Stimulated activated effector memory CD8-positive, alpha-beta T cell treated with anti-CD3 and anti-CD28 coated beads, Interleukin-12 subunit alpha, Interleukin-12 subunit beta, amount 100 ng/mL, for 72 hours (primary cell): ENCODE measurements around the gene ACTA2.
"Not testable (repeated sequence)": the region's sequence is repeated elsewhere in the genome, so short reads cannot be mapped to it uniquely, and the experiment has no call there.

Experiments used
- ATAC-seq: fragments of 150-1000 bp; cut with Tn5 transposase; 2 replicates; pipeline ENCODE4 v1.10.0; 2021
- DNase-seq, 2 donors: peaks; one replicate each; pipeline ENCODE4 v3.0.0; 2021 to 2022; ENCODE audit warnings: low spot score in 2 of 2
- H3K27ac Mint-ChIP-seq: one replicate; pipeline ENCODE4 v1.8.0; 2022; ENCODE audit warnings: mild to moderate bottlenecking, mixed read lengths
- H3K36me3 Mint-ChIP-seq: one replicate; pipeline ENCODE4 v1.8.0; 2022; ENCODE audit warnings: mild to moderate bottlenecking, mixed read lengths
- H3K4me1 Mint-ChIP-seq: one replicate; pipeline ENCODE4 v1.8.0; 2022; ENCODE audit warnings: mixed read lengths
- H3K4me3 Mint-ChIP-seq: one replicate; pipeline ENCODE4 v1.8.0; 2022; ENCODE audit warnings: mild to moderate bottlenecking, mixed read lengths
- H3K9me3 Mint-ChIP-seq: one replicate; pipeline ENCODE4 v1.8.0; 2022; ENCODE audit warnings: mixed read lengths

Gene ACTA2

DNA sequence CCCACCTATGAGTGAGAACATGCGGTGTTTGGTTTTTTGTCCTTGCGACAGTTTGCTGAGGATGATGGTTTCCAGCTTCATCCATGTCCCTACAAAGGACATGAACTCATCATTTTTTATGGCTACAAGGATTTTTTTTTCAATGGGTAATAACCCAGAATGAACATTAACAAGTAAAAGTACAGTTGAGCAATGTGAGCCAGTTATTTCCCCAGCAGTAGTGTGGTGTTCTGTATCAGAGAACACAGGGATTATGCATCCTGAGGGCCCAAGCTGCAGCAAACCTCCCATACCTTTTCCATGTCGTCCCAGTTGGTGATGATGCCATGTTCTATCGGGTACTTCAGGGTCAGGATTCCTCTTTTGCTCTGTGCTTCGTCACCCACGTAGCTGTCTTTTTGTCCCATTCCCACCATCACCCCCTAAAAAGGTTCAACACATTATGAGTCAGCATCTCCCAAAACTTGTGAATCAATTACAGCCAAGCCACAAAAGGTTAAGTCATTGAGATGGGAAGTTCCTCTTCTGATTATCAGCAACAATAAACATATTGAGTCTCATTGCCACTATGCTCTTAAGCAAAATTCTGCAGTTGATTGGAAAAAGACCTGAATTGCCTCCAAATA lies 5.5 kb downstream of the ACTA2 start:
- Mint-ChIP-seq H3K4me3 (no peak overlapping the region), H3K4me1 (peaks cover 6% of the 10 kb centered on the region), H3K9me3 (no peaks in the 10 kb centered on the region), H3K36me3 (peaks cover 18% of the 10 kb centered on the region), H3K27ac (no peak overlapping the region)
- no peak for ATAC-seq
- no peak for DNase-seq

DNA sequence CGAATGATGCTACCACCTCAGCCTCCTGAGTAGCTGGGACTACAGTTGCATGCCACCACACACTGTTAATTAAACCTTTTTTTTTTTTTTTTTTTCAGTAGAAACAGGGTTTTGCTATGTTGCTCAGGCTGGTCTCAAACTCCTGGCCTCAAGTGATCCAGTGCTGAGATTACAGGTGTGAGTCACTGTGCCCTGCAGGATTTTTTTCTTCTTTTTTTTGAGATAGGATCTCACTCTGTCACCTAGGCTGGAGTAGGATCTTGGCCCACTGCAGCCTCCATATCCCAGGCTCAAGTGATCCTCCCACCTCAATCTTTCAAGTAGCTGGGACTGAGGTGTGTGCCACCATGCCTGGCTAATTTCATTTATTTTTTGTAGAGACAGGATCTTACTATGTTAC lies 6.4 kb downstream of the ACTA2 start:
- H3K4me1 Mint-ChIP-seq, result peaks cover 11% of the 10 kb centered on the region
- peaks cover 23% of the 10 kb centered on the region for H3K36me3 Mint-ChIP-seq
- no peak overlapping the region for H3K4me3 Mint-ChIP-seq
- no peak for ATAC-seq
- no peaks in the 10 kb centered on the region for H3K9me3 Mint-ChIP-seq
- no peak for DNase-seq
- no peak overlapping the region for H3K27ac Mint-ChIP-seq

DNA sequence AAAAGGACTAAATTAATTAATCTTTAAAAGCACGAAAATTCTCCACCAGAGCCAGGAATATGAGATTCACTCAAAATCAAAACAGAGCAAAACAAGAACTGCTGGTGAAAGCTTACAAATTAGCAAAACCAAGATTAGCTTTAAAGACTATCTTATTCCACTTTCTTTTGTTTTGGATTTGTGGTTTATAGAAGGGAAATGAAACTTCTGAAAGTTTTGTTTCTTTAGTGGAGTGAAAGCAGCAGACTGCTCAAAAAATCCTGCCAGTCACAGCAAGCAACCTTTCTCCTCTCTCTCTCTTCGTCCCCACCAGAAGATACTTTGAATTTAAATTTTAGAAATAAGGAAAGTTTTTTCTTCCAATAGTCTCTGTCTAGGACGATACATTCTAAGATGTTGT lies 7.8 kb downstream of the ACTA2 start:
- DNase-seq (no peak), ATAC-seq (no peak)
- H3K4me1 Mint-ChIP-seq, result peaks cover 11% of the 10 kb centered on the region
- H3K27ac Mint-ChIP-seq, result no peak overlapping the region
- no peak overlapping the region for H3K4me3 Mint-ChIP-seq
- H3K9me3 Mint-ChIP-seq, result no peaks in the 10 kb centered on the region
- peaks cover 27% of the 10 kb centered on the region for H3K36me3 Mint-ChIP-seq

DNA sequence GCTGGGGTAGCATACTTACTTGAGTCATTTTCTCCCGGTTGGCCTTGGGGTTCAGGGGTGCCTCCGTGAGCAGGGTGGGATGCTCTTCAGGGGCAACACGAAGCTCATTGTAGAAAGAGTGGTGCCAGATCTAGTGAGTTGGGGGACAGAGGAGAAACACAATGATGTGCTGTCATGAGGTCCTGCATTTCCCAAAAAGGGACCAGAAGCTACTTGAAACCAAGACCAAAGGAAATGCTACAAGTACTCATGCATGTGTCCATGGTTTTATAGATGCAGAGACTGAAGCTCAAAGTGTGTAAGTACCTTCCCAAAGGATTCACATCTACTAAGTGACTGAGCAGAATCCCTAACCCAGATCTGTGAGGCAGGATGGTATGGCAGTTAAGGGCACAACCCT lies 8.8 kb downstream of the ACTA2 start:
- Mint-ChIP-seq H3K36me3 (peaks cover 36% of the 10 kb centered on the region), H3K9me3 (no peaks in the 10 kb centered on the region), H3K4me1 (peaks cover 11% of the 10 kb centered on the region), H3K4me3 (no peak overlapping the region), H3K27ac (no peak overlapping the region)
- no peak for DNase-seq
- no peak for ATAC-seq

DNA sequence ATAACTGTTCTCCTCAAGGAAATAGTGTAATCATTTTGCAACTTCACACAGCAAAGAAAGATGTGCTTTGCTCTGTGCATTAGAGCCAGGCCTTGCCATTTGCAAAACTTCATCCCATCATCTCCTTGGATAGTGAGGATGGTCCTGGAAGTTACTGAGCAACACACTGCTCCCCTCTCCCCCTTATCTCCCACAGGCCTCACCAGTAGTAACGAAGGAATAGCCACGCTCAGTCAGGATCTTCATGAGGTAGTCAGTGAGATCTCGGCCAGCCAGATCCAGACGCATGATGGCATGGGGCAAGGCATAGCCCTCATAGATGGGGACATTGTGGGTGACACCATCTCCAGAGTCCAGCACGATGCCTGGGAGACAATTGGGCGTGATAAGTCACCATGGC lies 11.5 kb downstream of the ACTA2 start:
- no peak for DNase-seq
- Mint-ChIP-seq H3K9me3 (no peaks in the 10 kb centered on the region), H3K4me1 (peaks cover 9% of the 10 kb centered on the region), H3K36me3 (peaks cover 52% of the 10 kb centered on the region), H3K4me3 (no peak overlapping the region), H3K27ac (no peak overlapping the region)
- no peak for ATAC-seq

DNA sequence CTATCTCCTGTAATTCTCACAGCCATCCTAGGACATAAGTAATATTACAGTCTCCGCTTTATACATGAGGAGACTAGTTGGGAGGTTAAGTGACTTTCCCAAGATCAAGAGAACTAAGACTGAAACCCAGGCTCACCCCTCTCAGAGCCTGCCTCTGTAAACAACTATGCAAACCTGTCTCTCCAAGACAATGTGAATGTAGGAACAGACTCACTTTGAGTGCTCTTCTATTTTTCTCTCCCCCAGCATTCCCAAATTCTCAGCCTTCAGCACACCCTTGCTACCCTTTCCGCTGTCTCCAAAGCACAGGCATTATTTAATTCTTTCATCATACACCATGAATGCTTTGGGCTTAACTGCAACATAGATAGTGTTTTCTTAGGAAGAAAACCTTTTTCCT lies 13.6 kb downstream of the ACTA2 start:
- Mint-ChIP-seq H3K4me1 (peaks cover 21% of the 10 kb centered on the region), H3K36me3 (peaks cover 64% of the 10 kb centered on the region), H3K4me3 (no peak overlapping the region), H3K27ac (no peak overlapping the region), H3K9me3 (no peaks in the 10 kb centered on the region)
- ATAC-seq (no peak), DNase-seq (no peak)

DNA sequence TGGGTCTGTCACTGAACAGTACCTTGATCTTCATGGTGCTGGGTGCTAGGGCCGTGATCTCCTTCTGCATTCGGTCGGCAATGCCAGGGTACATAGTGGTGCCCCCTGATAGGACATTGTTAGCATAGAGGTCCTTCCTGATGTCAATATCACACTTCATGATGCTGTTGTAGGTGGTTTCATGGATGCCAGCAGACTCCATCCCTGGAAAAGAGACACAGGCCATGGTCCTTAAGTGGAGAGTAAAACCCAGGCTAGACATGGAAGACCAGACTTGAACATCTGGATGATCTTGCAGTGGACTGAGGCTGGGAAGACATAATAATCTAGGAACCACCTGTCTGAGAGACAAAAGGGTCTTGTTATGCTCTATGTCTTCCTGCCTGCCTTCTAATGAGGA lies 14.5 kb downstream of the ACTA2 start:
- Mint-ChIP-seq H3K9me3 (no peaks in the 10 kb centered on the region), H3K27ac (no peak overlapping the region), H3K36me3 (peaks cover 59% of the 10 kb centered on the region), H3K4me1 (peaks cover 21% of the 10 kb centered on the region), H3K4me3 (no peak overlapping the region)
- ATAC-seq (no peak), DNase-seq (no peak)

DNA sequence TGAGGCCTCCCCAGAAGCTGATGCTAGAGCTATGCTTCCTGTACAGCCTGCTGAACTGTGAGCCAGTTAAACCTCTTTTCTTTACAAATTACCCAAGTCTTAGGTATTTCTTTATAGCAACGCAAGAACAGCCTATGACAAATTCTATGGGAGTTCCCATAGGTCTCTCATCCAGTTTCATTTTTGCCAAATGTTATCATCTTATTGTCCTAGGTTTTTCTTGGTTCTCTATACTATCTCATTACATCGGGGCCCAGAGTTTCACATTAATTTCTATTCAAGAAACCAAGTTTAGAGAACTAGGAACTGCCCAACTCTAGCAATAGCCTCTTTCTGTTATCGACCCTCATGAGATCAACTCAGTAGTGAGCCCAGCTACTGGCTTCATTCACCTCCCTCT lies 15.9 kb downstream of the ACTA2 start:
- Mint-ChIP-seq H3K9me3 (no peaks in the 10 kb centered on the region), H3K4me1 (peaks cover 24% of the 10 kb centered on the region), H3K27ac (peak overlapping the region; percentile 48), H3K36me3 (peaks cover 49% of the 10 kb centered on the region), H3K4me3 (no peak overlapping the region)
- no peak for ATAC-seq
- DNase-seq, result no peak

DNA sequence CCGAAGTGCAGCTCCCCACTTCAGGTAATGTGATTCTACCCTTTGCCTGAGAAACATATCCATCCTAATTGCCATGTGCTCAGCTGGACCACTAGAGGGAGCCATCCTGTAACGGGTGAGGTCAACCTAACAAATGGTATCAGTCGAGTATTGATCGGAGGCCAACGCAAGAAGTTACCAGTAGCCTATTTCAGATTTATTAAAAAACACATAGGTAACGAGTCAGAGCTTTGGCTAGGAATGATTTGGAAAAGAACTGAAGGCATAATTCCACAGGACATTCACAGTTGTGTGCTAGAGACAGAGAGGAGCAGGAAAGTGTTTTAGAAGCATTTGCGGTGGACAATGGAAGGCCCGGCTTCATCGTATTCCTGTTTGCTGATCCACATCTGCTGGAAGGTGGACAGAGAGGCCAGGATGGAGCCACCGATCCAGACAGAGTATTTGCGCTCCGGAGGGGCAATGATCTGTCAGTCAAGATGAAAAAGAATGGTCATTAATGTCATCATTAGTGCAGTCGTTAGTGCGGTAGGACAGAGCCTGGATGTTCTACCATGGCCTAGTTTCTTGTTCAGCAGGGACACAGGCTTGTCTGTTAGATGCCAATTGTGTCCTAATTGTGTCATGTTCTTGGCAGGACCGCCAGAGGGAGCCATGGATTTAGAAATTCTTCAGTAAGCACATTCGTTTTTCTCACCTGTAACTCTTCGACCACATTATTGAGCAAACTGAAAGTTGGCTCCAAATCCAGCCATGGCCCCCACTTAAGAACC lies 17.5 kb downstream of the ACTA2 start:
- peak overlapping the region; percentile 27 for H3K4me3 Mint-ChIP-seq
- peak overlapping the region; percentile 63 for H3K27ac Mint-ChIP-seq
- peaks cover 46% of the 10 kb centered on the region for H3K36me3 Mint-ChIP-seq
- peak; percentile 35 to 77 for DNase-seq
- ATAC-seq, result peak; percentile 80
- H3K4me1 Mint-ChIP-seq, result peaks cover 23% of the 10 kb centered on the region
- H3K9me3 Mint-ChIP-seq, result no peaks in the 10 kb centered on the region

DNA sequence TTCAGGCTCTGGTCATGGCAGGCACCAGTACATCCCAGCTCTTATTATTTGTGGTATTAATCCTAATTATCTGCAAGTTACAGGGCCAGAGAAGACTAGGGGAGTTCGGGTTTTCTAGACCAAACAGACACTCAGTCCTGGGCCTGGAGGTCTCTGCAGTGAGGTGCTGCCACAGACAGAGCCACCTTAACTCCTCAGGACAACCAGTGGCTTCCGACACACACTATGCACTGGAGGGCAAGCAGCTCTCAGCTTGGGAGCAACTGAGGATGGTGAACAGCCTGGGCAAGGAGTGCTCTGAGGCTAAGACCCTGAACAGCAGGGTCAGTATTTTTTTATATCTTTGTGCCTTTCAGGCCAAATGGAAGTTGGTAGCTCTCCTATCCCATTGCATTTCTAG lies 19.0 kb downstream of the ACTA2 start:
- Mint-ChIP-seq H3K36me3 (peaks cover 33% of the 10 kb centered on the region), H3K4me1 (peaks cover 23% of the 10 kb centered on the region), H3K27ac (no peak overlapping the region), H3K4me3 (no peak overlapping the region), H3K9me3 (no peaks in the 10 kb centered on the region)
- ATAC-seq (no peak), DNase-seq (no peak)

DNA sequence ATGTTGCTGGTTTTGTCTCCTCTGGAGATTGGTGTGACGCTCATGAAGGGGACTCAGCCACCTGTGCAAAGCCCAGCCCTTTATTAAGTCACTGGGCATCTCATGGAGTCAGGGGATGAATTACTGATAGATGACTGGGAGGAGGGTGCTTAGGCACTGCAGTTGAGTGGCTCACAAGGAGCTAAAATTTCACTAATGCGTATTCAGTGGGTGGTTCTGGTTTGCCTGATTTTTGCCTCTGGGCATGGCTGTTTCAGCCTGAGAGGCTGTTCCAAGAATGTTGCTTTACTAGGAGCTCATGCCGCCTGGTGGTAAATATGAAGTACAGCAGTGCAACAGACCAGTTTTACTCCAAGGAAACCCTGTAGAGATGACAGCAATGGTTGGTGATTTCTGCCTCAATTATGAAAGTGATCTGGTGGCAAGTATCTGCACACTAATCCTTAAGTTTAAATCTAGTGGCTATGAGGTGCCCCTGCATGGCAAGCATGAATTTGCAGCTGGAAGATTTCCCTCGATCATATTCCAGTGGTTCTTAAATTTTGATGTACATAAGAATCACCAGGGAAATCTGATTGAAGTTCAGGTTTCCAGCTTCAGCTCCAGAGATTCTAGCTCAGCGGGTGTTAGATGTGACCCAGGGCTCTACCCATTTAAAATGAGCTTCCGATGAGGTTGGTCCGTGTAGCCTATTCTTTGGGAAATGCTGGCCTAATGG lies 19.9 kb downstream of the ACTA2 start:
- ATAC-seq (peak; percentile 74), DNase-seq (peak in 1 of 2 donors; percentile 61)
- peaks cover 24% of the 10 kb centered on the region for H3K36me3 Mint-ChIP-seq
- H3K27ac Mint-ChIP-seq, result peak overlapping the region; percentile 43
- H3K4me3 Mint-ChIP-seq, result no peak overlapping the region
- no peaks in the 10 kb centered on the region for H3K9me3 Mint-ChIP-seq
- peaks cover 23% of the 10 kb centered on the region for H3K4me1 Mint-ChIP-seq

DNA sequence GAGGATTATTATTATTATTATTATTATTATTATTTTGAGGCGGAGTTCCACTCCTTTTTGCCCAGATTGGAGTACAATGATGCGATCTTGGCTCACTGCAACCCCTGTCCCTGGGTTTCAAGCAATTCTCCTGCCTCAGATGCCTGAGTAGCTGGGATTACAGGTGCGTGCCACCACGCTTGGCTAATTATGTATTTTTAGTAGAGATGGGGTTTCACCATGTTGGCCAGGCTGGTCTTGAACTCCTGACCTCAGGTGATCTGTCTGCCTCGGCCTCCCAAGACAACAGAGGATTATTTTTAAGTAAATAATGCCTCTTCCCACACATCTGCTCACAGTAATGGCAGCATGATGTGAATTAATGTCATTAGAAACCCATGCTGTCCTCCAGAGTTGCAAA lies 20.5 kb downstream of the ACTA2 start:
- Mint-ChIP-seq H3K27ac (peak overlapping the region; percentile 43), H3K4me1 (peaks cover 23% of the 10 kb centered on the region), H3K36me3 (peaks cover 19% of the 10 kb centered on the region)
- H3K4me3 Mint-ChIP-seq, DNase-seq, ATAC-seq, H3K9me3 Mint-ChIP-seq: not testable (repeated sequence)

DNA sequence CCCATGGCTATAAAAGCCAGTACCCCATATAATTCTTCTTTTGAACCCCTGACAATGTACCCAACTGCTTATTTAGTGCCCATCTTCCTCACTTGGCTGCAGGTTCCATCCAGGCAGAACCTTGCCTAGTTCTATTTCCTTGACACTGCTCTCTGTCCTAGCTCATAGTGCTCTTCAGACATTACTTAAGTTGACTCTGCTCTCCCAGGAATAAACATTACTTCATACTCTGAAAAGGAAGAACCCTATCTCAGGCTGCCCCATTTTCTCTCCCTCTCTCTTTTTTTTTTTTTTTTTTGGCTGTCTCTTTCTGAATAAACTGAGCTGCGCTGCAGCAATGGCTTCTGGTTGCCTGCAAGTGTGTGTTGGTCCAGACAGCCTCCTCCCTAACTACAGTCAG lies 21.0 kb downstream of the ACTA2 start:
- Mint-ChIP-seq H3K36me3 (peaks cover 20% of the 10 kb centered on the region), H3K27ac (no peak overlapping the region), H3K9me3 (no peaks in the 10 kb centered on the region), H3K4me1 (peaks cover 19% of the 10 kb centered on the region), H3K4me3 (no peak overlapping the region)
- no peak for DNase-seq
- no peak for ATAC-seq

DNA sequence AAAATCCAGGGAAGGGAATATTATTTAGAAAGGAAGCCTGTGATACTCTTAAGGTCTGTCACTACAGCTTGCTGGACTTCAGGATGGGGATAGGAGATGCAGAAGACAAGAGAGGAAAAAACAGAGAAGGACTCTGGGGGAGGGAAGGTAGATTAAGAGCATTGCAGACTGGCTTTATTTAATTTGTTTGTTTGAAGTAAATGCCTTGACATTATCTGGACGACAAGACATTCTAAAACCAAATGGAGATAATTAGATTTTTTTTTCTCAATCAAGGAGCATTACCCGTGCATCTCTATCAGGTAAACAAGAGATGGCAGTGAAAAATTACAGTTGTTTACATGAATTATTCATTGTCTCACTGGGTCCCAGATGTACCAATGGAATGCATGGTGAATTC lies 24.3 kb downstream of the ACTA2 start:
- H3K27ac Mint-ChIP-seq, result no peak overlapping the region
- no peak overlapping the region for H3K4me3 Mint-ChIP-seq
- peaks cover 12% of the 10 kb centered on the region for H3K4me1 Mint-ChIP-seq
- peaks cover 37% of the 10 kb centered on the region for H3K36me3 Mint-ChIP-seq
- DNase-seq, result no peak
- no peak for ATAC-seq
- H3K9me3 Mint-ChIP-seq, result no peaks in the 10 kb centered on the region

DNA sequence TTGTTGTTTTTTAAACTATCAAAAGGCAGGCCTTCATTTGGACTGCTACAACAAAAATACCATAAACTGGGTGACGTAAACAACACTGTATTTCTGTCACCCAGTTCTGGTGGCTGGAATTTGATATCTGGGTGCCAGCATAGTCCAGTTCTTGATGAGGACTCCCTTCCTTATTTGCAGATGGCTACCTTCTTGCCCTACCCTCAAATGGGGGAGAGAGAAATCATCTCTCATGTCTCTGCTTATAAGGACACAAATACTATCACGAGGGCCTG lies 25.2 kb downstream of the ACTA2 start:
- Mint-ChIP-seq H3K36me3 (peaks cover 46% of the 10 kb centered on the region), H3K4me3 (no peak overlapping the region), H3K4me1 (peaks cover 7% of the 10 kb centered on the region), H3K27ac (no peak overlapping the region), H3K9me3 (no peaks in the 10 kb centered on the region)
- DNase-seq (no peak), ATAC-seq (no peak)
